ENCODE results near the gene CEP131.
"Not testable (repeated sequence)": the region's sequence is repeated elsewhere in the genome, so short reads cannot be mapped to it uniquely, and the experiment has no call there.

The CEP131 gene

GRCh38 chr17:81151278-81151677 lies 71.5 kb downstream of the CEP131 start:
- DNase-seq (ENCODE audit: low read depth) = no peak

- DNase-seq (ENCODE audit: low read depth) = no peak
Observed at GRCh38 chr17:81150377-81151077, 72.2 kb downstream of the CEP131 start.

GRCh38 chr17:81148986-81149533 lies 73.7 kb downstream of the CEP131 start:
- DNase-seq (ENCODE audit: low read depth) = no peak

GRCh38 chr17:81148571-81148970 lies 74.2 kb downstream of the CEP131 start:
- DNase-seq (ENCODE audit: low read depth) = no peak

- no peak for DNase-seq (ENCODE audit: low read depth)
Observed at GRCh38 chr17:81147701-81148100, 75.1 kb downstream of the CEP131 start.

GRCh38 chr17:81146208-81146607 lies 76.6 kb downstream of the CEP131 start:
- DNase-seq (ENCODE audit: low read depth) = not testable (repeated sequence)

GRCh38 chr17:81144423-81144781 lies 78.4 kb downstream of the CEP131 start:
- no peak for DNase-seq (ENCODE audit: low read depth)

GRCh38 chr17:81143717-81144422 lies 78.9 kb downstream of the CEP131 start:
- no peak for DNase-seq (ENCODE audit: low read depth)

GRCh38 chr17:81143200-81143527 lies 79.6 kb downstream of the CEP131 start:
- DNase-seq (ENCODE audit: low read depth) = no peak

- peak; percentile 60 for DNase-seq (ENCODE audit: low read depth)
Observed at GRCh38 chr17:81142301-81143199, 80.2 kb downstream of the CEP131 start.

GRCh38 chr17:81140695-81141094 lies 82.1 kb downstream of the CEP131 start:
- no peak for DNase-seq (ENCODE audit: low read depth)

- DNase-seq (ENCODE audit: low read depth) = no peak
Observed at GRCh38 chr17:81140018-81140417, 82.7 kb downstream of the CEP131 start.

All from fibroblast of the conjunctiva (primary cell).